GM12878 (cell line): Measurements from ENCODE around the gene TMPRSS6. TPM values are rescaled to one million over a fixed set of nuclear protein-coding genes. Genes with fewer than 3 reads are reported as not detected.

ENCODE experiments used
- EGR1 ChIP-seq, 2 experiments: IDR thresholded peaks; 1 replicate in 1 of 2; 2 replicates in 1 of 2; pipeline ENCODE4 v1.6.1; 2011 to 2012; ENCODE audit warnings: low read depth in 2 of 2, low read length in 2 of 2, borderline replicate concordance in 1 of 2, mild to moderate bottlenecking in 1 of 2, moderate library complexity in 1 of 2
- HDAC6 ChIP-seq: fragments of 200-600 bp; sonication (generic); IDR thresholded peaks from one replicate; pipeline ENCODE4 v1.8.0; 2017; ENCODE audit warnings: antibody characterized with exemption; ENCODE audit not compliant: unreplicated experiment
- IRF4 ChIP-seq: IDR thresholded peaks from 2 replicates; pipeline ENCODE4 v1.6.1; 2011; ENCODE audit warnings: low read depth, low read length
- PAX8 ChIP-seq: fragments of 450-650 bp; IDR thresholded peaks from 2 replicates; pipeline ENCODE4 v1.6.1; 2017; ENCODE audit warnings: mild to moderate bottlenecking, moderate library complexity
- RCOR1 ChIP-seq: conservative IDR thresholded peaks from 2 replicates; pipeline ENCODE4 v1.6.1; 2012; ENCODE audit warnings: low read depth, low read length, improper control_type of control experiment
- ZBTB11 ChIP-seq: fragments of 450-650 bp; formaldehyde crosslinking; IDR thresholded peaks from 2 replicates; pipeline ENCODE4 v1.5.0; 2022; ENCODE audit warnings: mild to moderate bottlenecking, missing genetic modification characterization
- polyA plus RNA-seq, 11 experiments: library from polyadenylated mRNA; depleted of rRNA in 4 of 11; unstranded in 6 of 11; stranded (reverse) in 5 of 11; fragments of >200 nt; fragmentation: Nextera tagmentation in 4 of 11; fragmentation: Illumina TruSeq in 1 of 11; extraction: Ambion mirVana in 4 of 11; extraction: Trizol in 1 of 11; gene quantifications; 1 replicate in 1 of 11; 2 replicates in 10 of 11; pipeline versions ENCODE4 v1.2.1 to v1.2.3, GENCODE V29; 2011 to 2016; ENCODE audit warnings: inconsistent platforms in 2 of 11, missing spikeins in 2 of 11, low read depth in 1 of 11
- total RNA-seq, 4 experiments: library from RNA; depleted of rRNA in 3 of 4; stranded (reverse); fragments of >200 nt in 3 of 4; fragmentation: Illumina TruSeq in 1 of 4; extraction: Trizol in 1 of 4; gene quantifications; 2 replicates each; pipeline versions ENCODE4 v1.2.1 to v1.2.3, GENCODE V29; 2013 to 2021

Gene TMPRSS6
- total and polyA plus RNA-seq, 10 of the 15 experiments (the other 5 are each of a cell fraction or from before 2014, with no cell fraction given): 0.06 to 0.69 (median 0.19) TPM; not detected in 6

GRCh38 chr22:37015587-37015878 is 94.0 kb downstream of the TMPRSS6 start (continued):
- TF ChIP-seq ZBTB11 (CRISPR knock-in tag) (no peak), EGR1 (IDR thresholded peaks at IDR 0.05; ENCODE audit: borderline replicate concordance in 1 of 2, low read depth in 2 of 2, low read length in 2 of 2) (no peak), RCOR1 (no peak), HDAC6 (no peak), PAX8 (no peak), IRF4 (no peak)

Other genes starting within 250 kb of the TMPRSS6 start
Only the 7 nearest of the 10 such genes appear.
- 24.6 TPM in 2 replicates for gene TST, start 90.3 kb downstream of the TMPRSS6 start, total RNA-seq (2014; rRNA removed)
- gene TST, start 90.3 kb downstream of the TMPRSS6 start, total RNA-seq (2014; rRNA removed; fragmentation: Illumina TruSeq; extraction: Trizol): 8.8 and 9.3 TPM in 2 replicates
- 20.8 and 20.9 TPM in 2 replicates for gene TST, start 90.3 kb downstream of the TMPRSS6 start, total RNA-seq (2021)
- gene TST, start 90.3 kb downstream of the TMPRSS6 start, polyA plus RNA-seq (2011; rRNA removed): 3.3 and 9.5 TPM in 2 replicates
- gene TST, start 90.3 kb downstream of the TMPRSS6 start, polyA plus RNA-seq (2014; fragmentation: Illumina TruSeq; extraction: Trizol): 0.59 and 5.7 TPM in 2 replicates
- 1 to 10 TPM; 2.4 to 7.0 TPM for gene TST, start 90.3 kb downstream of the TMPRSS6 start, polyA plus RNA-seq (2014; fragmentation: Nextera tagmentation; extraction: Ambion mirVana)
- gene TST, start 90.3 kb downstream of the TMPRSS6 start, polyA plus RNA-seq (2014; rRNA removed): 24.1 and 25.0 TPM in 2 replicates
- 10 to 100 TPM; 11.3 to 11.8 TPM for gene TST, start 90.3 kb downstream of the TMPRSS6 start, polyA plus RNA-seq (2016; fragmentation: Nextera tagmentation; extraction: Ambion mirVana)
- gene MPST, start 90.0 kb downstream of the TMPRSS6 start, total RNA-seq (2014; rRNA removed): 79.0 and 88.7 TPM in 2 replicates
- gene MPST, start 90.0 kb downstream of the TMPRSS6 start, total RNA-seq (2014; rRNA removed; fragmentation: Illumina TruSeq; extraction: Trizol): 13.8 and 16.4 TPM in 2 replicates
- gene MPST, start 90.0 kb downstream of the TMPRSS6 start, total RNA-seq (2021): 58.0 and 58.2 TPM in 2 replicates
- 9.4 and 21.1 TPM in 2 replicates for gene MPST, start 90.0 kb downstream of the TMPRSS6 start, polyA plus RNA-seq (2011; rRNA removed)
- gene MPST, start 90.0 kb downstream of the TMPRSS6 start, polyA plus RNA-seq (2014; fragmentation: Illumina TruSeq; extraction: Trizol): 3.5 and 8.1 TPM in 2 replicates
- gene MPST, start 90.0 kb downstream of the TMPRSS6 start, polyA plus RNA-seq (2014; fragmentation: Nextera tagmentation; extraction: Ambion mirVana): 1 to 10 TPM in 1 of 2 experiments, under 1 TPM in 1; 0.95 to 2.4 TPM
- 88.1 and 101 TPM in 2 replicates for gene MPST, start 90.0 kb downstream of the TMPRSS6 start, polyA plus RNA-seq (2014; rRNA removed)
- 10 to 100 TPM; 55.9 to 60.8 TPM for gene MPST, start 90.0 kb downstream of the TMPRSS6 start, polyA plus RNA-seq (2016; fragmentation: Nextera tagmentation; extraction: Ambion mirVana)
- 10.4 and 11.8 TPM in 2 replicates for gene KCTD17, start 58.0 kb downstream of the TMPRSS6 start, total RNA-seq (2014; rRNA removed)
- 5.2 and 6.4 TPM in 2 replicates for gene KCTD17, start 58.0 kb downstream of the TMPRSS6 start, total RNA-seq (2014; rRNA removed; fragmentation: Illumina TruSeq; extraction: Trizol)
- 16.8 and 18.4 TPM in 2 replicates for gene KCTD17, start 58.0 kb downstream of the TMPRSS6 start, total RNA-seq (2021)
- 7.6 and 13.0 TPM in 2 replicates for gene KCTD17, start 58.0 kb downstream of the TMPRSS6 start, polyA plus RNA-seq (2011; rRNA removed)
- gene KCTD17, start 58.0 kb downstream of the TMPRSS6 start, polyA plus RNA-seq (2014; fragmentation: Illumina TruSeq; extraction: Trizol): 2.1 and 7.2 TPM in 2 replicates
- under 1 TPM in 1 of 2 experiments, not detected in 1; 0.16 TPM for gene KCTD17, start 58.0 kb downstream of the TMPRSS6 start, polyA plus RNA-seq (2014; fragmentation: Nextera tagmentation; extraction: Ambion mirVana)
- gene KCTD17, start 58.0 kb downstream of the TMPRSS6 start, polyA plus RNA-seq (2014; rRNA removed): 9.1 and 13.3 TPM in 2 replicates
- 10 to 100 TPM; 10.1 to 10.9 TPM for gene KCTD17, start 58.0 kb downstream of the TMPRSS6 start, polyA plus RNA-seq (2016; fragmentation: Nextera tagmentation; extraction: Ambion mirVana)
- gene IL2RB, start 40.2 kb upstream of the TMPRSS6 start, total RNA-seq (2014; rRNA removed): 12.4 and 14.8 TPM in 2 replicates
- gene IL2RB, start 40.2 kb upstream of the TMPRSS6 start, total RNA-seq (2014; rRNA removed; fragmentation: Illumina TruSeq; extraction: Trizol): 11.7 and 14.3 TPM in 2 replicates
- gene IL2RB, start 40.2 kb upstream of the TMPRSS6 start, total RNA-seq (2021): 86.8 and 91.9 TPM in 2 replicates
- gene IL2RB, start 40.2 kb upstream of the TMPRSS6 start, polyA plus RNA-seq (2011; rRNA removed): 27.7 and 91.9 TPM in 2 replicates
- gene IL2RB, start 40.2 kb upstream of the TMPRSS6 start, polyA plus RNA-seq (2014; fragmentation: Illumina TruSeq; extraction: Trizol): 24.3 and 56.0 TPM in 2 replicates
- gene IL2RB, start 40.2 kb upstream of the TMPRSS6 start, polyA plus RNA-seq (2014; fragmentation: Nextera tagmentation; extraction: Ambion mirVana): 10 to 100 TPM; 10.2 TPM
- gene IL2RB, start 40.2 kb upstream of the TMPRSS6 start, polyA plus RNA-seq (2014; rRNA removed): 46.1 and 56.0 TPM in 2 replicates
- gene IL2RB, start 40.2 kb upstream of the TMPRSS6 start, polyA plus RNA-seq (2016; fragmentation: Nextera tagmentation; extraction: Ambion mirVana): 100 to 1,000 TPM; 119 to 120 TPM
- 1.1 and 1.3 TPM in 2 replicates for gene C1QTNF6, start 78.5 kb upstream of the TMPRSS6 start, total RNA-seq (2014; rRNA removed)
- 1.6 and 1.7 TPM in 2 replicates for gene C1QTNF6, start 78.5 kb upstream of the TMPRSS6 start, total RNA-seq (2014; rRNA removed; fragmentation: Illumina TruSeq; extraction: Trizol)
- gene C1QTNF6, start 78.5 kb upstream of the TMPRSS6 start, total RNA-seq (2021): 2.1 and 2.4 TPM in 2 replicates
- gene C1QTNF6, start 78.5 kb upstream of the TMPRSS6 start, polyA plus RNA-seq (2011; rRNA removed): 3.9 and 4.1 TPM in 2 replicates
- gene C1QTNF6, start 78.5 kb upstream of the TMPRSS6 start, polyA plus RNA-seq (2014; fragmentation: Illumina TruSeq; extraction: Trizol): 1.1 and 1.5 TPM in 2 replicates
- under 1 TPM; 0.16 to 0.18 TPM for gene C1QTNF6, start 78.5 kb upstream of the TMPRSS6 start, polyA plus RNA-seq (2014; fragmentation: Nextera tagmentation; extraction: Ambion mirVana)
- 2.5 and 2.7 TPM in 2 replicates for gene C1QTNF6, start 78.5 kb upstream of the TMPRSS6 start, polyA plus RNA-seq (2014; rRNA removed)
- 1 to 10 TPM in 1 of 2 experiments, under 1 TPM in 1; 0.99 to 1.1 TPM for gene C1QTNF6, start 78.5 kb upstream of the TMPRSS6 start, polyA plus RNA-seq (2016; fragmentation: Nextera tagmentation; extraction: Ambion mirVana)
- 3.6 and 4.5 TPM in 2 replicates for gene SSTR3, start 102.8 kb upstream of the TMPRSS6 start, total RNA-seq (2014; rRNA removed)
- 2.5 and 2.8 TPM in 2 replicates for gene SSTR3, start 102.8 kb upstream of the TMPRSS6 start, total RNA-seq (2014; rRNA removed; fragmentation: Illumina TruSeq; extraction: Trizol)
- 4.5 TPM in 2 replicates for gene SSTR3, start 102.8 kb upstream of the TMPRSS6 start, total RNA-seq (2021)
- 3.6 and 4.3 TPM in 2 replicates for gene SSTR3, start 102.8 kb upstream of the TMPRSS6 start, polyA plus RNA-seq (2011; rRNA removed)
- 1.6 and 2.3 TPM in 2 replicates for gene SSTR3, start 102.8 kb upstream of the TMPRSS6 start, polyA plus RNA-seq (2014; fragmentation: Illumina TruSeq; extraction: Trizol)
- gene SSTR3, start 102.8 kb upstream of the TMPRSS6 start, polyA plus RNA-seq (2014; fragmentation: Nextera tagmentation; extraction: Ambion mirVana): under 1 TPM; 0.03 to 0.46 TPM
- 4.0 and 4.3 TPM in 2 replicates for gene SSTR3, start 102.8 kb upstream of the TMPRSS6 start, polyA plus RNA-seq (2014; rRNA removed)
- gene SSTR3, start 102.8 kb upstream of the TMPRSS6 start, polyA plus RNA-seq (2016; fragmentation: Nextera tagmentation; extraction: Ambion mirVana): 1 to 10 TPM in 1 of 2 experiments, under 1 TPM in 1; 0.74 to 1.2 TPM
- 251 and 282 TPM in 2 replicates for gene RAC2, start 134.6 kb upstream of the TMPRSS6 start, total RNA-seq (2014; rRNA removed)
- gene RAC2, start 134.6 kb upstream of the TMPRSS6 start, total RNA-seq (2014; rRNA removed; fragmentation: Illumina TruSeq; extraction: Trizol): 135 and 149 TPM in 2 replicates
- gene RAC2, start 134.6 kb upstream of the TMPRSS6 start, total RNA-seq (2021): 382 and 386 TPM in 2 replicates
- 84.4 and 296 TPM in 2 replicates for gene RAC2, start 134.6 kb upstream of the TMPRSS6 start, polyA plus RNA-seq (2011; rRNA removed)
- gene RAC2, start 134.6 kb upstream of the TMPRSS6 start, polyA plus RNA-seq (2014; fragmentation: Illumina TruSeq; extraction: Trizol): 166 and 339 TPM in 2 replicates
- gene RAC2, start 134.6 kb upstream of the TMPRSS6 start, polyA plus RNA-seq (2014; fragmentation: Nextera tagmentation; extraction: Ambion mirVana): 100 to 1,000 TPM; 102 to 108 TPM
- 313 and 369 TPM in 2 replicates for gene RAC2, start 134.6 kb upstream of the TMPRSS6 start, polyA plus RNA-seq (2014; rRNA removed)
- gene RAC2, start 134.6 kb upstream of the TMPRSS6 start, polyA plus RNA-seq (2016; fragmentation: Nextera tagmentation; extraction: Ambion mirVana): 100 to 1,000 TPM; 320 to 330 TPM